ENCODE results near the gene MALRD1.

Gene MALRD1

GRCh38 chr10:19048489-19048888, at the start of gene MALRD1:
Gene MALRD1, plus strand, starts transcription at chr10:19048801. Its CDS starts 138 bp downstream, at chr10:19048939.
- DNase-seq, result no peak

DNA sequence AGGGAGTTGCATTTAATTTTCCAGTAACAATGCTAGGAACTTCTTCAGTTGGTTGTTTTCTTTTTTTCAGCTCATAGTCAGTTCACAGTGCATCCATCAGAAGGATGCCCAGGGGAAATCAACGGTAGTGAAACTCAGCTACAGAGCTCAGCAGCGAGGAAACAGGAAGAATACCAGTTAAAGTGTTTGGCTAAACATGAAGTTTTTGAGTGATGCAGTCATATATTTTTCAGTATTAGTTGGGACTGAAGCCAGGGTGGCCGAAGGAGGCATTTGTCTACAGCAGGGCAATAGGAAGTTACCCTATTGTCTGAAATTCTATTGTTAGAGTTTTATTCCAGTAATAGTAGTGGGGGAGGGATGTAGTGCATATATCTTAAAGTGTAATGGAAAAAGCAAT, 45.3 kb upstream of the MALRD1 start:
- DNase-seq, result no peak

GRCh38 chr10:19012111-19012510, 36.5 kb upstream of the MALRD1 start:
- no peak for DNase-seq

- DNase-seq, result no peak
Measured at GRCh38 chr10:19014034-19014433, 34.6 kb upstream of the MALRD1 start.

- no peak for DNase-seq
Measured at GRCh38 chr10:19014498-19014897, 34.1 kb upstream of the MALRD1 start.

GRCh38 chr10:19017116-19017890, 31.3 kb upstream of the MALRD1 start:
- DNase-seq, result no peak

DNA sequence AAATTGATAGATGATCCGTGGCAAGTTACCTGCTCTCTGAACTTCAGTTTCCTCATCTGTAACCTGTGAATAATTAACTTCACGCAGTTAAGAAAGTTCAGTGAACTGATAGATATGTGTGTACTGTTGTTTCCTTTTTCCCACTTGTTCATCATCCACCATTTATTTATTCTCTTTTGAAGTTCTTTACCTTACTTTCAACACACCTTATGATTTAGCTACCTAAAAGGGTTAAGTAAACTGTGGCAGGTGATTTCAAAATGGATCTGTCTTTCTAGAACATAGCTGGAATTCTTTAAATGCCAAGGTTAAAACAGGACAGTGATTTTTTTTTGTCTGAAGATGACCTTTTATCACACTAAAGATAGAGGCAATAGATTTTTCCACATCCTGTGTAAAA, 27.4 kb upstream of the MALRD1 start:
- no peak for DNase-seq

GRCh38 chr10:19024611-19025010, 24.0 kb upstream of the MALRD1 start:
- DNase-seq, result no peak

- DNase-seq, result no peak
Measured at GRCh38 chr10:19031763-19032162, 16.8 kb upstream of the MALRD1 start.

- no peak for DNase-seq
Measured at GRCh38 chr10:19033741-19034140, 14.9 kb upstream of the MALRD1 start.

- DNase-seq, result no peak
Measured at GRCh38 chr10:19041171-19041570, 7.4 kb upstream of the MALRD1 start.

GRCh38 chr10:19043431-19043830, 5.2 kb upstream of the MALRD1 start:
- no peak for DNase-seq

DNA sequence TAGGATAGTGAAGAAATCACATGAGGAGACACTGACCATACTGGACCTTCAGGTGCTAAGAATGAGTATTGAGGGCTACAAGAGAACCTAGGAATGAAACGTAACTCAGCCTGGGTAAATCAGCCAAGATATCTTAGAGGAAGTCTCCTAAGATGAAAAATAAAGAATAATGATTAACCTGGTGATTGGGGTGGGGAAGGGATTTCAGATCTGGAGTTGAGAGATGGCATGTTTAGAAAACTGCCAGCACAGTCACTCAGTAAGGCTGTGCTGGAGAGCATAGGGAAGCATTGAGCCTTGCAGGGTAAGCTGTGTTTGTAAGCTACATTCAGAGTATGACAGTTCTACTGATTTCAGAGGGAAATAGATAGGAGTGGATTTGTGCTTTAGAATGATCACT, 1.9 kb upstream of the MALRD1 start:
- no peak for DNase-seq

GRCh38 chr10:19048891-19049290, 290 bp downstream of the MALRD1 start:
- DNase-seq, result no peak

- no peak for DNase-seq
Measured at GRCh38 chr10:19049567-19049966, 966 bp downstream of the MALRD1 start.

GRCh38 chr10:19054289-19054835, 5.8 kb downstream of the MALRD1 start:
- no peak for DNase-seq

DNA sequence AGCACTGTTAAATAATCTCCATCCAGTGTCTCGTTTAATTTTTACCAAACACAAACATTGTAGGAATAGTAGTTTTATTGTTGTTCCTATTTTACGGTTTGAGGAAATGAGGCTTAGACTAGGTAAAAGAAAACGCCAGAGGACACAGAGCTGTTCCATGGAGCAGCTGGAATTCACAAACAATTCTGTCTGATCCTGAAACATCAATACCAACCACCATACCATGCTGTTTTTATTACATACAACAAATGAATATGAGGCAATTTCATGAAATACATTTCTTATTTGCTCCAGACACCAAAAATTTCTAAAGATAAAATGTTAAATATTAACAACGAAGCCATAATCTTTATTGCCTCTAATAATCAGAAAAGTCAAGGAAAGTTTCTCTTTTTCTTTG, 9.4 kb downstream of the MALRD1 start:
- DNase-seq, result no peak

DNA sequence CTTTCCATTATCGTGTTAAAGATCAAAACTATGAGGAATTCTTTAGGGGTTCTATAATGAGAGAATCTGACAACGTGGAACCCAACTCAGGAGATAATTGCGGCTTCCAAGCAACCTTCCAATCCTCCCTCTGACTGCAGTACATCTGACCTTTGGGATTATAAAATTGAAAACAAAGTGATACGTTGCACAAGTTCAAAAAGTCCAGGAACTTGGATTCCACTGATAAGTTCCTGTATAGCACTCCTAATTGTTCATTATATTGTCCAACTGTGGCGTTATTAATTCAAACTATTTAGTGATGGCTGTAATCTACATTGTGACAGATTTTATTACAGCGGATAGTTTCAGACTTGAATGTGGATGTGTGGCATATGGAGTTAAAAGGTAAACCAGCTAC, 15.4 kb downstream of the MALRD1 start:
- DNase-seq, result no peak

DNA sequence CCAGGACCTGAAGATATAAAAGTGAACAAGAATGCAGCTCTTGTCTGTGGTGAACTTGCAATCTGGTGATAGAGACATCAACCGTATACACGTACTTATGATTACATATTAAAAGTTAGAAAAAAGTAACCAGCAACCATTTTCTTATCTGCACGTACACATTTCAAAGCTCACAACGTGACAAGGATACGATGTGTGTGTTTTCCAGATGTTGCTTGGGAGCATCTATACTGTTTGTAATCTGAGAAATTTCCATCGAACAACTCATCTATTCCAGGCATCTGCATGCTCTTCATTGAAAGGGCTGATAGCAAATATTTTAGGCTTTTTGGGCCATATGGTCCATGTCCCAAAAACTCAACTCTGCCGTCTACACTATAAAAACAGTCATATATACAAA, 23.3 kb downstream of the MALRD1 start:
- no peak for DNase-seq

- no peak for DNase-seq
Measured at GRCh38 chr10:19077276-19077675, 28.7 kb downstream of the MALRD1 start.

DNA sequence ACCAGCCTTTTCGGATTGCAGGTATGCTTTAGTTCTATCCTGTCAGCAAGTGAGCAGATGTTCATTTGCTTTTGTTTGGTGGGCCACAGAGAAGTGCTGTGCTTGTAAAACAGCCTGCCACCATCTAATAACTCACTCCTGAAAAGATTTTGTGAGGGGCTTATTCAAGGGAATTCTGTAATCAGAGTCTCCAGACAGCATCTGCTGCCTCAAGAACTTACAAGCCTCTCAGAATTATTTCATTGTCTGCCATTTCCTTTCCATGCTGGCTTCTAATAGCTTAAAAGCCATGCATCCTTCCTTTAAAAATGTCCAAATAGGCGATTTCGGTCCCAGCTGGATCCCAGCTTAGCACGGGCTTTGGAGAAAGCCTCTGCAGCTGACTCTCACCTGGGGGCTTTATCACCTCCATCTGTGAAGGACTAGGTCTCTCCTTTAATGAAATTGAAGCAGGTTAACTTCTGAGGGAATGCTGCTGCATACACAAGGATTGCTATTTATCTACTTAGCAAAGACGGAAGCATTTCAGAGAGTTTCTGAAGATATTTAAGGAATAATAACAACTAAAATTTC, 48.0 kb downstream of the MALRD1 start:
- DNase-seq, result no peak

DNA sequence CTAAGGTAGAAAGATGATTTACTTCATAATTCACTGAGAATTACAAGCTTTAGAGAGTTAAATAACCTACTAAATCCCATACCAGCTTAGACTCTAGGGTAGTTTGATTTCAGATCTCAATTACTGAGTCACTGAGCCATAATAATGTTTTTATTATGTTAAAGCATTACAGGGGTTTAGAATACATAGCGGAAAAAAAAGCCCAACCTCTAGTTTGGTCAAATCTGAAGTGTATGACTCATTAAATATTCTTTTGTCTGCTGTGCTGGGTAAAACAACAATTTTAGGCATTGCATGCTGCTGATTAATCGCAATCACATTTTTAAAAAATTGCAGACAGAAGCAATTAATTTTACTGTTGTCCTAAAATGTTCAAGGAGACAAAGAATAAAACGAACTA, 48.5 kb downstream of the MALRD1 start:
- DNase-seq, result no peak

DNA sequence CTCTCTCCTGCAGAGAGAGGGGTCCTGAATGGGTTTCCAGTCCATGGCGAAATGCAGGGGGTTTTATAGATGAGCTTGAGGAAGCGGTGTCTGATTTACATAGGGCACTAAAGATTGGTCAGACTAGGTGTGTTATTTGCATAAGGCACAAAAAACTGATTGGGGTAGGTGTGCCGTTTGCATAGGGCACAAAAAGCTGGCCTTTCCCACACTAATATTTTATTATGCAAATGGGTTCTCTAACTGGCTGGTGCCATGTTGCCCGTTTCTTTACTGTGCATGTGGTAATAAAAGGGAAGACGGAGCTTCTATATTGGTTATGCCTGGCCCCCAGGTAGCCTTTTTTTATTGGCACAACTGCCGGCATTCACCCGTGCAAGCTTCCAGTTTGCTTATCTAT, 50.2 kb downstream of the MALRD1 start:
- DNase-seq, result peak; percentile 24 to 72

DNA sequence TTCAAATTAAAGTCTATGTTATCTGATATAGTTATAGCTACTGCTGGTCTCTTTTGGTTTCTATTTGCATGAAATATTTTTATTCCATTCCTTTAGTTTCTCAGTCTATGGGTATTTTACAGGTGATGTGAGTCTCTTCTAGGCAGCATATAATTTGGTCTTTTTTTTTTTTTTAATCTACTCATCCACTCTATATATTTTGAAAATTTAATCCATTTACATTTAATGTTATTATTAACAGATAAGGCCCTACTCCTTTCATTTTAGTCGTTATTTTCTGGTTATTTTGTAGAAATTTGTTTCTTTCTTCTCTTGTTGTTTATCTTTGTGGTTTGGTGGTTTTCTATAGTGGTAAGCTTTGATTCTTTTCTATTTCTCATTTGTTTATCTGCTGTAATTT, 58.8 kb downstream of the MALRD1 start:
- DNase-seq, result no peak
